Subcutaneous abdominal adipose tissue (tissue), 5 donors: Measurements from ENCODE around the gene MARCKSL1.

Source experiments
- H3K27ac ChIP-seq: one replicate; pipeline ENCODE4 v1.7.0; 2013; ENCODE audit warnings: low read depth, mild to moderate bottlenecking, inconsistent platforms, low read length, moderate library complexity
- H3K27me3 ChIP-seq, 5 donors: one replicate each; pipeline ENCODE4 v1.7.0; 2013; ENCODE audit warnings: low read length in 5 of 5, inconsistent platforms in 1 of 5; ENCODE audit not compliant: control insufficient read depth in 5 of 5, insufficient read depth in 4 of 5
- H3K36me3 ChIP-seq, 5 donors: one replicate each; pipeline ENCODE4 v1.7.0; 2013; ENCODE audit warnings: low read length in 5 of 5; ENCODE audit not compliant: control insufficient read depth in 5 of 5, insufficient read depth in 5 of 5
- H3K4me1 ChIP-seq, 5 donors: one replicate each; pipeline ENCODE4 v1.7.0; 2013; ENCODE audit warnings: low read length in 5 of 5, mild to moderate bottlenecking in 3 of 5, moderate library complexity in 1 of 5; ENCODE audit not compliant: control insufficient read depth in 5 of 5, insufficient read depth in 5 of 5
- H3K4me3 ChIP-seq, 5 donors: one replicate each; pipeline ENCODE4 v1.7.0; 2013; ENCODE audit warnings: low read length in 5 of 5, low read depth in 1 of 5
- H3K9ac ChIP-seq, 5 donors: one replicate each; pipeline ENCODE4 v1.7.0; 2013; ENCODE audit warnings: low read length in 5 of 5, mild to moderate bottlenecking in 4 of 5, moderate library complexity in 3 of 5
- H3K9me3 ChIP-seq, 5 donors: one replicate each; pipeline ENCODE4 v1.7.0; 2013; ENCODE audit warnings: low read length in 5 of 5; ENCODE audit not compliant: control insufficient read depth in 5 of 5
- donor health status: healthy.
- donor health status: healthy.
- donor health status: healthy.
- donor health status: healthy.
- donor health status: healthy.

The MARCKSL1 gene

DNA sequence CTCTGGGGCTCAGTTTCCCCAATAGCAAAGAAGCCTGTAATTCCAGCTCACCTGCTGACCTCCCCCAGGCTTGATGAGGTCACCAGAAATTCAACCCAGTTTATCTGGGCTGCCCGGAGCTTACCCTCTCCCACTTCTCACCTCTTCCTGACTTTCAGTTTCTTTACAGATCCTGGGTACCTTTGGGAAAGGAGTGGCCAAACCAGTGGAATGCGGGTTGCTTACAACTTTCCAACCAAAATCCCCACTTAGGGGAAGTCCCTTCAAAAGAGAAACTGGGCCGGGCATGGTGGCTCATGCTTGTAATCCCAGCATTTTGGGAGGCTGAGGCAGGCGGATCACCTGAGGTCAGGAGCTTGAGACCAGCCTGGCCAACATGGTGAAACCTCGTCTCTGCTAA is 5.9 kb upstream of the MARCKSL1 start:
- H3K4me1 ChIP-seq, result peaks cover 0 to 36% (median 24%) of the 10 kb centered on the region in 5 donors
- H3K27ac ChIP-seq, result no peak overlapping the region
- H3K9ac ChIP-seq, result no peak overlapping the region
- H3K27me3 ChIP-seq, result no peaks in the 10 kb centered on the region
- no peaks in the 10 kb centered on the region for H3K36me3 ChIP-seq
- no peak overlapping the region for H3K4me3 ChIP-seq
- H3K9me3 ChIP-seq, result no peaks in the 10 kb centered on the region

DNA sequence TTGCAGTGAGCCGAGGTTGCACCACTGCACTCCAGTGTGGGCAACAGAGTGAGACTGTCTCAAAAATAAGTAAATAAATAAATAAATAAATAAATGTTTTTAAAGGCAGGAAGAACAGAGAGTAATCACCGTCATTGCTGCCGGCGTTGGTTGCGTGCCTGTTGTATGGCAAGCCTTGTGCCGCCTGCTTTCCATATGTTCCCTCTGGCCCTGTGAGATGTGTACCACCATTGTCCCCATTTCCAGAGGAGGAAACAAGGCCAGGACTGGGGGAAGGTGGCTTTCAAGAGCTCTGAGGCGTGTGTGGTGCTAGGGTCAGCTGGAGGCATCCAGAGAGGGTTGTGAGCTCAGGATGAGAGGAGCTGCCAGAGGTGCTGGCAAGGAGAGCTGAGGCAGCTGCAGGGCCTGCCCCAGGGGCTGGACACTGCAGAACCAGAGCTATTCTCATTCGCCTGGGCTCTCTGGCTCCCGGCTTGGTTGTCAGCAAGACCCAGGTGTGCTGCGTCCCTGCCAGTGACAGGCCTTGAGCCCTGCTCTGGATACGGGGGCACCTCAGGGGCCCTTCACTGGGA is 5.2 kb upstream of the MARCKSL1 start:
- Histone ChIP-seq H3K27ac (no peak overlapping the region), H3K27me3 (no peaks in the 10 kb centered on the region), H3K9me3 (no peaks in the 10 kb centered on the region), H3K4me3 (no peak overlapping the region), H3K4me1 (peaks cover 0 to 41% (median 31%) of the 10 kb centered on the region in 5 donors), H3K36me3 (no peaks in the 10 kb centered on the region), H3K9ac (no peak overlapping the region)

DNA sequence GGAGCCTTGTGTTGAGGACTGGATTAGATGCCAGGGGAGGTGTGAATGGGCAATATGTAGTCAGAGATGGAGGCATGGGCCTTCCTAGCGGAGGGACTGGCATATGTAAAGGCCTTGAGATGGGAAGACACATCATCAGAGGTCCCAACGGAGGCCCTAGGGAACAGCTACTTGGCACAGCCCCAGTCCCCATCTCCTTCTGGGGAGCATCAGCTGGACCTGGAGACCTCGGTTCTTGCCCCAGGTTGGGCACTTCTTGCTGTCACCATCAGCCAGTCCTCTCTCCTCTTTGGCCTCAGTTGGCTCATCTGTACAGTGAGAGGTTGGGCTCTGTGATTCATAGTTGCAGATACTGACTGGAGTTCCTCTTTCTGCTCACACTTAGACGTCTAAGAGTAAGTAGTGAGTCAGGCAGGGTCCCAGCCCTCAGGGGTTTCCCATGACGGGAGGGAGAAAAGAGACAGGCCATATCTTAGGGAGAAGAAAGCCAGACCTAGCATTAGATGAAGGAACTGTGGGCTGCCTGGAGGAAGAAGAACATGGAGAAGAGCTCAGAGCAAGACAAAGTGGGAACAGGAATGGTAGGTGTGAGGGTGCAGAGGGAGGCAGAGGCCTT is 3.4 kb upstream of the MARCKSL1 start:
- H3K36me3 ChIP-seq, result peaks cover 0 to under 1% (median 0%) of the 10 kb centered on the region in 5 donors
- no peak overlapping the region for H3K4me3 ChIP-seq
- no peaks in the 10 kb centered on the region for H3K9me3 ChIP-seq
- no peak overlapping the region for H3K9ac ChIP-seq
- H3K4me1 ChIP-seq, result peaks cover 0 to 36% (median 30%) of the 10 kb centered on the region in 5 donors
- H3K27me3 ChIP-seq, result peaks cover 0 to 2% (median 0%) of the 10 kb centered on the region in 5 donors
- H3K27ac ChIP-seq, result no peak overlapping the region

DNA sequence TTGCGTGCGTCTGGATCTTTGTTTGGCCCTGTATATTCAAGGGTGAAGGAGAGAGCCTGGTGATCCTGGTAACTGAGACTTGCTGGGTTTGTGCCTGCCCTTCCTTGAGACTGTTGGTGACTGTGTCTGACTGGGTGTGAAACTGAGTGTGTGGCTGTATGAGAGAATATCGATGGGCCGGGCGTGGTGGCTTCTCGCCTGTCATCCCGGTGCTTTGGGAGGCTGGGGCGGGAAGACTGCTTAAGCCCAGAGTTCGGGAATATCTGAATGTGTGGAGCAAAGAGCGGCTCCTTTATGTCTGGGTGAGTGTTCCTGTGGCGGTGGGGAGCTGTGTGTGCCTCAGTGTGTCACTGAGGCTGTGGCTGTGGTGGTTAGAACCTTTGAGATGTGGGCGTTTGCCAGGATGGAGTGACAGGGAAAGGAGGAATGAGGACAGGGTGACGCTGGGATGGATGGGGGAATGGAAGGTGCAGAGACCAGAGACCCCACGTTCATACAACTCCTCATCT is 2.7 kb upstream of the MARCKSL1 start:
- Histone ChIP-seq H3K9me3 (no peaks in the 10 kb centered on the region), H3K9ac (no peak overlapping the region), H3K27ac (no peak overlapping the region), H3K36me3 (peaks cover 0 to 3% (median 0%) of the 10 kb centered on the region in 5 donors), H3K4me1 (peaks cover 0 to 41% (median 32%) of the 10 kb centered on the region in 5 donors), H3K4me3 (no peak overlapping the region), H3K27me3 (peaks cover 0 to 2% (median 0%) of the 10 kb centered on the region in 5 donors)

DNA sequence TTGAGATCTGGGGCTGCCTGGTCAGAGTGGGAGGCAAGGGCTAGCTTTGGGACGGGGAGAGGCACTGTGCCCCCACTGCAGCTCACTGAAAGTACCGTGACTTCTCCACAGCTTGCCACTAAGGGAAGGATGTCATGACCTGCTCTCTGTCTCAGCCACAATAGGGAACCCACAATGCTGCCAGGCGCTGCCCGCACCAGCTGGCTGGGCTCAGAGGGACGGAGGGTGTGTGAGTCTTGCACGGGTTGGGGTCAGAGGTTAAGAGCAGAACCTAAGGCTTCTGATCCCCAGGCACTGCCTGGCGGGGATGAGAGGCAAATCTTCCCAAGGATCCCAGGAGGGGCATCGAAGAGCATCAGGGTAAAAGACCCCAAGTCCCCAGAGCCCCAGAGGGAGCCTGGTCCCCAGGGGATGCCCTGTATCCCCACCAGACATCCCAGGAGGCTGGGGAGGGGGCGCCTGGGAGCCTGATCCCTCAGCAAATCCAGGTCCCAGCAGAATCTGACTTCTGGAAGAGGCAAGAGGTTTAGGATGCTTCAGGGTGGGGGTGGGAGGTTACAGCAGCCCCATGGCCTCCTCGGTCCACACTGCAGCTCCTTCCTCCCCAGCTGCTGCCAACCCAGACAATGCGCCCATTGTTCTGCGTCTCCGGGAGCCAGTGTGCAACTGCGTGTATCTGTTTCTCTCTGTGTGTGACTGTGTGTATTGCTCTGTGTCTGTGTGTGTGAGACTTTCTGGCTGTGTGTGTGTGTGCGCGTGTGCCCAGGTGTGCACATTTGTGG is 2.0 kb upstream of the MARCKSL1 start:
- Histone ChIP-seq H3K36me3 (peaks cover 0 to 7% (median 0%) of the 10 kb centered on the region in 5 donors), H3K9me3 (no peaks in the 10 kb centered on the region), H3K27ac (no peak overlapping the region), H3K4me1 (peaks cover 0 to 41% (median 32%) of the 10 kb centered on the region in 5 donors), H3K4me3 (no peak overlapping the region), H3K27me3 (peaks cover 0 to 2% (median 0%) of the 10 kb centered on the region in 5 donors), H3K9ac (no peak overlapping the region)

DNA sequence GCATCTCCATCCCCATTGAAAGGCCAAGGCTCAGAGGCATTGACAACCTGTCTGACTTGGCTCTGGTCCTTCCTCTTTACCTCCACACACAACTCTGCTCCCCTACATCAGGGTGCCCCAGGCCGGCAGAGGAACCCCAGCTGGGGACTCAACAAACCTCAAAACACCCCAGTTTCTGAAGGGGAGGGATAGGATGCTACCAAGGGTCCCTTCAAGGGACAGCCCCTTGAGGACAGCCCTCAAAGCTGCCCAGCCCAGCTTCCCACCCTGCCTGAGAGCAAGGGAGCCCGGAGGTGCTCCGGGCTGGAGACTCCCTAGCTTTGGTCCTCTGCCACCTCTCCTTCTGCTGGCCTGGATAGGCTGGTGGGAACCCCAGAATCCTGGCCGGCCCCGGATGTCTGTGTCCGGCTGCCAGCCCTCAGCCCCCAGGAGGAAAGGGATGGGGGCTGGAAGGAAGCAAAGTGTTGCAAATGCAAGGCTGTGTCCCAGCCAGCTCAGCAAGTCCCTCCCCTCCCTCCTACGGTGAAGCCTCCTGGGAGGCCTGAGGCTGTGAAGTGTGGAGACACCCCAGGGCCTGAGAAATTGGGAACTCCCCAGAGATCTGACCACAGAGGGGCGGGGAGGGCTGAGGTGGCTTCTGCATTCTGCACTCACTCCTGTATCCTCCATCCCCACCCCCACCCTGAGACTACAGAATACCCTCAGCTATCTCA is 1.1 kb upstream of the MARCKSL1 start:
- Histone ChIP-seq H3K9ac (no peak overlapping the region), H3K27ac (no peak overlapping the region), H3K27me3 (peaks cover 0 to 2% (median 0%) of the 10 kb centered on the region in 5 donors), H3K9me3 (no peaks in the 10 kb centered on the region), H3K4me1 (peaks cover 0 to 41% (median 32%) of the 10 kb centered on the region in 5 donors), H3K36me3 (peaks cover 0 to 15% (median 8%) of the 10 kb centered on the region in 5 donors), H3K4me3 (no peak overlapping the region)

DNA sequence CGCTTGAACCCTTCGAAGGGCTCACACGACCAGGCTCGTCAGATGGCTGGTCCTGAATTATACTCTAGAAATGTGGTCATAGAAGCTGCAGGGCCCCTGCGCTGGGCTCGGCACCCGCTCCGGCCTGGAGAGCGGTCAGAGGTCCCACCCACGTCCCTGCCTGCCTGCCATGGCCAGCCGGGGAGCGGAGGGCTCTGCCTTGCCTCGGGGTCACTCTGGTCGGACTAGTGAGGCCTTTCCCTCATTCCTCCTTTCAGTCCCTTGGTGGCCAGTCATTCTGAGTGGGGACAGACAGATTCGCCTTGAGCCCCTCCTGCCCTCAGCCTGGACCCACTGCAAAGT is 529 bp upstream of the MARCKSL1 start:
- Histone ChIP-seq H3K27me3 (peaks cover 0 to 2% (median 0%) of the 10 kb centered on the region in 5 donors), H3K4me3 (peak overlapping the region in 3 of 5 donors; percentile 50 to 65 (median 54)), H3K36me3 (peaks cover 0 to 20% (median 14%) of the 10 kb centered on the region in 5 donors), H3K4me1 (peaks cover 0 to 41% (median 32%) of the 10 kb centered on the region in 5 donors), H3K9ac (no peak overlapping the region), H3K9me3 (no peaks in the 10 kb centered on the region), H3K27ac (no peak overlapping the region)

DNA sequence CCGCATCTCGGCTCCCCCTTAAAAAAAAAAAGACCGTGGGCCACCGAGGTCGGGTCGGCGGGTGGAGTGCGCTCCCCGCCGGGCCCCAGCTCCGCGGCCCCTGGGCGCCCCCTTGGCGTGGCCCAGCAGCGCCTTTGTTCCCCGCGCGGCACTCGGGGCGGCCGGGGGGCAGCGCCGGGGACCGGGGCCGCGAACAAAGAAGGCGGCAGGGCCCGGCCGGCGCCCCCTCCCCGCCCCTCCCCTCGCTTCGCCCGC is 571 bp downstream of the MARCKSL1 start:
- Histone ChIP-seq H3K27me3 (peaks cover 0 to 2% (median 0%) of the 10 kb centered on the region in 5 donors), H3K36me3 (peaks cover 0 to 31% (median 22%) of the 10 kb centered on the region in 5 donors), H3K4me1 (peaks cover 0 to 41% (median 32%) of the 10 kb centered on the region in 5 donors), H3K4me3 (peak overlapping the region in 4 of 5 donors; percentile 51 to 65 (median 60)), H3K9ac (peak overlapping the region in 1 of 5 donors; percentile 63), H3K9me3 (no peaks in the 10 kb centered on the region), H3K27ac (no peak overlapping the region)

DNA sequence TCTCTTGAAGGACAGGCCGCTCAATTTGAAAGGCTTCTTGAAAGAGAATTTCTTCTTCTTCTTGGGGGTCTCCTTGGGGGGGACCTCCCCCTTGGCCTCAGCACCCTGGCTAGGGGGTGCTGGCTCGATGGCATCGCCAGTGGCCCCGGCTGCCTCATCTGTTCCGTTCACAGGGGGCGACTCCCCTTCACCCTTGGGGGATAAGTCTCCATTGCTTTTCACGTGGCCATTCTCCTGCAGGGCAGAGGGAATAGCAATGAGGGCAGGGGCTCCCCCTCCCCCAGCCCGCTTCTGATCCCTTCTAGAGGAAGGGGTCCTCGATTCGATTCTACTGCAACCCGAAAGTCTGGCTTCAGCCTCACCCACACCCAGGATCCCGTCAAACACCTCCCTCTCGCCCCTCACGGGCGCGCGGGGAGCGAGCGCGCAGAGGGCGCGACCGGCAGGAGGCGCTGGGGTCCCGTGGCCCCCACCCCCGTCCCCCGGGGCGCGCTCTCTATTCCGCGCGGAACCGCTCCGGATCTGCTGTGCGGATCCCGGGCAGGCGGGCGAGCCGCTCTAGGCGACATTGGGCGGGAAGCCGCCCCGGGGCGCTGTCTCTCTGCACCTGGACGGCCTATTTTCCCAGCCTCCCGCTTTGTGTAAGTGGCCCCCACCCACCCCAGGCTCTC is 1.0 kb downstream of the MARCKSL1 start:
- peaks cover 0 to 41% (median 32%) of the 10 kb centered on the region in 5 donors for H3K4me1 ChIP-seq
- no peak overlapping the region for H3K27ac ChIP-seq
- H3K4me3 ChIP-seq, result peak overlapping the region; percentile 48 to 65 (median 58)
- H3K9ac ChIP-seq, result peak overlapping the region in 2 of 5 donors; percentile 63 to 69
- H3K36me3 ChIP-seq, result peaks cover 0 to 36% (median 22%) of the 10 kb centered on the region in 5 donors
- peaks cover 0 to 2% (median 0%) of the 10 kb centered on the region in 5 donors for H3K27me3 ChIP-seq
- no peaks in the 10 kb centered on the region for H3K9me3 ChIP-seq
